Psoas muscle (tissue), 8 donors: ENCODE data around the gene LMNB1. TPM values are rescaled to one million over a fixed set of nuclear protein-coding genes. Genes with fewer than 3 reads are reported as not detected.
"Not testable (repeated sequence)": the region's sequence is repeated elsewhere in the genome, so short reads cannot be mapped to it uniquely, and the experiment has no call there.

Source experiments
- ATAC-seq, 4 donors: fragments of 200-7000 bp; cut with Tn5 transposase; one replicate each; pipeline ENCODE4 v1.9.1; 2020; ENCODE audit warnings: moderate library complexity in 3 of 4, mild to moderate bottlenecking in 2 of 4
- DNase-seq, 2 donors: peaks; one replicate each; pipeline ENCODE4 v3.0.0-alpha.2; 2020
- H3K27ac ChIP-seq: fragments of 200-600 bp; one replicate; pipeline ENCODE4 v1.8.0; 2022
- H3K27me3 ChIP-seq, 3 donors: fragments of 200-600 bp in 1 of 3; one replicate each; pipeline versions ENCODE4 v1.6.1 to v1.8.0; 2013 to 2022; ENCODE audit warnings: low read length in 2 of 3, mild to moderate bottlenecking in 2 of 3, moderate library complexity in 1 of 3; ENCODE audit not compliant: insufficient read depth in 3 of 3
- H3K36me3 ChIP-seq, 2 donors: fragments of 200-600 bp in 1 of 2; one replicate each; pipeline versions ENCODE4 v1.6.1 to v1.8.0; 2013 to 2022; ENCODE audit warnings: low read depth in 1 of 2, mild to moderate bottlenecking in 1 of 2, moderate library complexity in 1 of 2; ENCODE audit not compliant: insufficient read depth in 1 of 2
- H3K4me1 ChIP-seq: fragments of 200-600 bp; one replicate; pipeline ENCODE4 v1.8.0; 2022
- H3K4me3 ChIP-seq: fragments of 200-600 bp; one replicate; pipeline ENCODE4 v1.8.0; 2022; ENCODE audit warnings: mild to moderate bottlenecking
- H3K9me3 ChIP-seq: fragments of 200-600 bp; one replicate; pipeline ENCODE4 v1.8.0; 2022
- WGBS, 3 donors: extraction: QIAGEN DNeasy Blood & Tissue Kit; methylation state at CpG; one replicate each; pipeline versions ENCODE4 v1.1.6 to v1.1.7; 2013; 5-methylcytosine and 5-hydroxymethylcytosine counted together
- intact Hi-C, 2 donors: fragments of 100-400 bp; cut with DNase I; formaldehyde crosslinking; loops; one replicate each; pipeline versions ENCODE4 v1.11.0 to v1.14.2; 2022
- long read RNA-seq, 2 donors: library from polyadenylated mRNA; unstranded; transcript quantifications; one replicate each; pipeline ENCODE4 v2.0.0, GENCODE V29; 2021
- polyA plus RNA-seq, 3 donors: library from polyadenylated mRNA; stranded (reverse); fragments of 200-250 nt; gene quantifications; one replicate each; pipeline ENCODE4 v1.2.3, GENCODE V29; 2013
- total RNA-seq, 4 donors: library from RNA; stranded (reverse); fragmentation: NEBNext Ultra II Directional in 2 of 4; extraction: Animal tissue kit (Norgen Biotek cat#: 25700) in 2 of 4; gene quantifications; one replicate each; pipeline versions ENCODE4 v1.2.1 to v1.2.4, GENCODE V29; 2021 to 2023
- TF ChIP-seq, protein P1 (sequence below): fragments of 200-600 bp; IDR thresholded peaks from one replicate; pipeline ENCODE4 v1.8.0; 2022; ENCODE audit warnings: antibody characterized with exemption
- donor health status: healthy with polysubstance abuse.
- donor health status: DM: no; HTN: no; CAD: no; lungs with moderate emphysema.
- donor health status: Bipolar disorder and iron deficiency.
- donor health status: healthy.
- donor health status: DM: yes; HTN: yes; CAD: no.
- donor health status: DM: no; HTN: no; CAD: no.
- donor health status: DM: no; HTN: no; CAD: no.
- donor health status: DM: yes; HTN: yes; CAD: no.

LMNB1 gene
- total RNA-seq (1 to 10 TPM; 1.4 to 4.1 (median 2.1) TPM), polyA plus RNA-seq (1 to 10 TPM in 1 of 3 donors, under 1 TPM in 2; 0.66 to 1.0 (median 0.72) TPM)
- long read RNA-seq, donor 1, result 0 reads
- long read RNA-seq, donor 2, result 0 reads

- intact Hi-C loops, result loop anchor here in 1 of 2 donors (5.0 kb wide), 2 partner anchors 119 to 256 kb away; partner anchors contain the start of gene MARCHF3
- WGBS, 3 donors, result 0% methylated on average over 42 to 74 of the region's 74 CpGs
- Histone ChIP-seq H3K4me1 (peaks cover 8% of the 10 kb centered on the region), H3K27ac (peak within 1 kb of the TSS; percentile 96), H3K9me3 (no peaks in the 10 kb centered on the region), H3K4me3 (peak within 1 kb of the TSS; percentile 92), H3K36me3 (no peaks in the 10 kb centered on the region), H3K27me3 (no peaks in the 10 kb centered on the region)
- TF ChIP-seq, protein P1, sequence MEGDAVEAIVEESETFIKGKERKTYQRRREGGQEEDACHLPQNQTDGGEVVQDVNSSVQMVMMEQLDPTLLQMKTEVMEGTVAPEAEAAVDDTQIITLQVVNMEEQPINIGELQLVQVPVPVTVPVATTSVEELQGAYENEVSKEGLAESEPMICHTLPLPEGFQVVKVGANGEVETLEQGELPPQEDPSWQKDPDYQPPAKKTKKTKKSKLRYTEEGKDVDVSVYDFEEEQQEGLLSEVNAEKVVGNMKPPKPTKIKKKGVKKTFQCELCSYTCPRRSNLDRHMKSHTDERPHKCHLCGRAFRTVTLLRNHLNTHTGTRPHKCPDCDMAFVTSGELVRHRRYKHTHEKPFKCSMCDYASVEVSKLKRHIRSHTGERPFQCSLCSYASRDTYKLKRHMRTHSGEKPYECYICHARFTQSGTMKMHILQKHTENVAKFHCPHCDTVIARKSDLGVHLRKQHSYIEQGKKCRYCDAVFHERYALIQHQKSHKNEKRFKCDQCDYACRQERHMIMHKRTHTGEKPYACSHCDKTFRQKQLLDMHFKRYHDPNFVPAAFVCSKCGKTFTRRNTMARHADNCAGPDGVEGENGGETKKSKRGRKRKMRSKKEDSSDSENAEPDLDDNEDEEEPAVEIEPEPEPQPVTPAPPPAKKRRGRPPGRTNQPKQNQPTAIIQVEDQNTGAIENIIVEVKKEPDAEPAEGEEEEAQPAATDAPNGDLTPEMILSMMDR, result no peak
- ATAC-seq (peak; percentile 94 to 97 (median 96)), DNase-seq (peak; percentile 95 to 96)
Observed at GRCh38 chr5:126776499-126777256, at the start of gene LMNB1. TSS of gene LMNB1 (plus strand) at chr5:126777136. CDS start at chr5:126777509, 373 bp downstream.

DNA sequence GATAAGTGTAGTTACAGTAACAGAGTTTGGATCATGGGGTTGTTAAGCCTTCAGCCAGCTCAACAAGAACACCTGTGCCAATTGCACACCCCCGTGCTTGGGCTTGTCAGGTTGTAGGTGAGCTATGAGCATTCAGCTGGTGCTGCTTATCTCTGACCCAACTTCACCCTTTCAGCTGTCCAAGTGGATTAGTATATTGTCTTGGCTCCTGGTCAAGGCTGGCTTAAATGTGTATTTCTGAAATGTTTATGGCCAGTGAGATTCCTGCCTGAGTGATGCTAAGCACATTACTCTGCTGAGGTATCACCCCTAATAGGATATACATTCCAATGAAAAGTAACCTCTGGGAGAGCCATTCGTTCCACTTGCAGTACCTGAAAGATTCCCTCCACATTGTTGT, 44.2 kb upstream of the LMNB1 start:
- H3K4me3 ChIP-seq, result no peak overlapping the region
- WGBS, 3 donors, result 13 to 26% (median 21%) methylated on average over 2 of the region's 2 CpGs
- ATAC-seq (no peak), DNase-seq (no peak)
- no peaks in the 10 kb centered on the region for H3K36me3 ChIP-seq
- H3K9me3 ChIP-seq, result no peaks in the 10 kb centered on the region
- TF ChIP-seq, protein P1, result no peak
- intact Hi-C loops, result no loop called here
- H3K27me3 ChIP-seq, result no peaks in the 10 kb centered on the region
- H3K27ac ChIP-seq, result no peak overlapping the region
- no peaks in the 10 kb centered on the region for H3K4me1 ChIP-seq

- ATAC-seq, H3K4me3 ChIP-seq, intact Hi-C loops, H3K4me1 ChIP-seq, H3K27me3 ChIP-seq, H3K27ac ChIP-seq, H3K36me3 ChIP-seq, DNase-seq, H3K9me3 ChIP-seq: not testable (repeated sequence)
- 92 to 95% (median 93%) methylated on average over 18 of the region's 18 CpGs for WGBS, 3 donors
Observed at GRCh38 chr5:126734573-126734972, 42.4 kb upstream of the LMNB1 start.

GRCh38 chr5:126736141-126736540, 40.8 kb upstream of the LMNB1 start:
- no peaks in the 10 kb centered on the region for H3K4me1 ChIP-seq

DNA sequence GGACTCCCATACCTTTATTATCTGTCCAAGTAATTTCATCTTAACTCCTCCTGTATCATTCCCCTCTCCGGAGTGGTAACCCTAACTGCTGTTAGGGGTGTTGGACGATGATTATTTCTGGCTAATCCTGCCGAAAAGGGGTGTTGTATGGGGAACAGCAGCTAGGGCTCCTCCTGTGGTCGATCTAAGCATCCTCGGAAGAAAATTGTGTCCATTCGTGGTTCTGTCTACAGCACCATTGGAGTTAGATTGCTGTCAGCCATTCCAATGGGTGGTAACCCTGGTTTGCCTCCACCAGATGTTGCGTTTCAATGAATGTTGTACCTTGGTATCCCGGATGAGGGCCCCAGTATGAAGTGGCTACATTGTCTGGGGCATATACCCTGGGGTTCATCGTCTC, 35.6 kb upstream of the LMNB1 start:
- WGBS, 3 donors, result 88 to 90% (median 89%) methylated on average over 9 of the region's 9 CpGs

More at GRCh38 chr5:126736141-126736540, 40.8 kb upstream of the LMNB1 start:
- intact Hi-C loops, result no loop called here
- Histone ChIP-seq H3K27ac (no peak overlapping the region), H3K9me3 (no peaks in the 10 kb centered on the region), H3K36me3 (no peaks in the 10 kb centered on the region), H3K4me3 (no peak overlapping the region), H3K27me3 (no peaks in the 10 kb centered on the region)
- no peak for ATAC-seq
- WGBS, 3 donors, result 71 to 80% (median 75%) methylated on average over 3 of the region's 3 CpGs
- TF ChIP-seq, protein P1, result no peak
- DNase-seq, result no peak

More for the DNA sequence above, 35.6 kb upstream of the LMNB1 start:
- Histone ChIP-seq H3K9me3 (no peaks in the 10 kb centered on the region), H3K27me3 (no peaks in the 10 kb centered on the region), H3K4me3 (no peak overlapping the region), H3K4me1 (no peaks in the 10 kb centered on the region), H3K27ac (no peak overlapping the region), H3K36me3 (no peaks in the 10 kb centered on the region)
- TF ChIP-seq, protein P1, result no peak
- intact Hi-C loops, result no loop called here
- DNase-seq (no peak), ATAC-seq (no peak)
